ENCODE measurements around the gene GMNN. TPM values are rescaled to one million over a fixed set of nuclear protein-coding genes. Genes with fewer than 3 reads are reported as not detected.
"Not testable (repeated sequence)": the region's sequence is repeated elsewhere in the genome, so short reads cannot be mapped to it uniquely, and the experiment has no call there.

Gene GMNN
- polyA plus RNA-seq, 4 donors = 20.8 to 48.3 (median 33.8) TPM

- not testable (repeated sequence) for H3K36me3 ChIP-seq (ENCODE audit: control insufficient read depth in 3 of 3, insufficient read depth in 2 of 3, low read depth in 1 of 3, low read length in 3 of 3); H3K9me3 ChIP-seq (ENCODE audit: control insufficient read depth in 2 of 2, insufficient read depth in 1 of 2, low read depth in 1 of 2, low read length in 1 of 2); H3K27ac ChIP-seq (ENCODE audit: low read depth in 1 of 3, low read length in 2 of 3); FAIRE-seq; H3K27me3 ChIP-seq (ENCODE audit: control insufficient read depth in 3 of 3, insufficient read depth in 3 of 3, low read length in 3 of 3); H3K4me3 ChIP-seq (ENCODE audit: low read depth in 1 of 3, low read length in 3 of 3); DNase-seq
- H3K4me1 ChIP-seq (ENCODE audit: control insufficient read depth in 3 of 3, insufficient read depth in 2 of 3, low read depth in 1 of 3, low read length in 2 of 3) = peaks cover 0 to 13% (median 0%) of the 10 kb centered on the region in 3 donors
- 79 to 83% (median 80%) methylated on average over 20 of the region's 20 CpGs for WGBS, 3 donors
Measured at GRCh38 chr6:24764833-24765828, 9.6 kb upstream of the GMNN start.

- H3K36me3 ChIP-seq (ENCODE audit: control insufficient read depth in 3 of 3, insufficient read depth in 2 of 3, low read depth in 1 of 3, low read length in 3 of 3); DNase-seq; H3K27ac ChIP-seq (ENCODE audit: low read depth in 1 of 3, low read length in 2 of 3); H3K27me3 ChIP-seq (ENCODE audit: control insufficient read depth in 3 of 3, insufficient read depth in 3 of 3, low read length in 3 of 3); H3K9me3 ChIP-seq (ENCODE audit: control insufficient read depth in 2 of 2, insufficient read depth in 1 of 2, low read depth in 1 of 2, low read length in 1 of 2); H3K4me3 ChIP-seq (ENCODE audit: low read depth in 1 of 3, low read length in 3 of 3); FAIRE-seq: not testable (repeated sequence)
- H3K4me1 ChIP-seq (ENCODE audit: control insufficient read depth in 3 of 3, insufficient read depth in 2 of 3, low read depth in 1 of 3, low read length in 2 of 3) = peaks cover 0 to 13% (median 0%) of the 10 kb centered on the region in 3 donors
- WGBS, 3 donors = 91 to 100% (median 93%) methylated on average over 5 to 25 of the region's 26 CpGs
Measured at GRCh38 chr6:24765968-24766367, 8.8 kb upstream of the GMNN start.

DNA sequence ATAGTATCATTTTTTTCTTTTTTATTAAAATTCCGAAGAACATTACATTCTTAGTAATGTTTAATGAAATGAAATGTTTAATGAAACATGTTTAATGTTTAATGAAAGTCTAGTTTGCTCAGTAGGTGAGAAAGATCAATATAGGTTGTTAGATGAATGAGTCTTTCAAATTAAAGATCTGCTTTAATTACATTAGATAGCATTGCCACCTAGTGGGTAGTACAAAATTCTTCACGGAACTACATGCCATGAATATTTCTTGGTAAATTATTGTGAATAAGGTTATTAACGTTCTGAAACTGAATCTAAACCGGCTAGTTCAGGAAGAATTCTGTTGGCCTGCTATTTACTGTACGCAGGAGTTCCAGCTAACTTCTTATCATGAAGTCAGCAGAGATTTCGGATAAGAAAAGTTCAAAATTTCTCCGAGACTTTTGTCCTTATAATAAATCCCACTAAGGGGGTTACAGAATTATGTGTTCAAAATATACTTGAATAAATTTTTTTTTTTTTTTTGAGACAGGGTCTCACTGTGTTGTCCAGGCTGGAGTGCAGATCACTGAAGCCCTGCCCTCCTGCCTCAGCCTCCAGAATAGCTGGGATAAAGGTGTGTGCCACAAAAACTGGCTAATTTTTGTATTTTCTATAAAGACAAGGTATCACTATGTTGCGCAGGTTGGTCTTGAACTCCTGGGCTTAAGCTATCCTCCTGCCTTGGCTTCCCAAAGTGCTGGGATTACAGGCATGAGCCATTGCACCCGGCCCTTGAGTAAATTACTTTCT, 7.9 kb upstream of the GMNN start:
- Histone ChIP-seq H3K4me1 (ENCODE audit: control insufficient read depth in 3 of 3, insufficient read depth in 2 of 3, low read depth in 1 of 3, low read length in 2 of 3) (peaks cover 0 to 13% (median 0%) of the 10 kb centered on the region in 3 donors), H3K36me3 (ENCODE audit: control insufficient read depth in 3 of 3, insufficient read depth in 2 of 3, low read depth in 1 of 3, low read length in 3 of 3) (no peaks in the 10 kb centered on the region), H3K27ac (ENCODE audit: low read depth in 1 of 3, low read length in 2 of 3) (no peak overlapping the region), H3K27me3 (ENCODE audit: control insufficient read depth in 3 of 3, insufficient read depth in 3 of 3, low read length in 3 of 3) (no peaks in the 10 kb centered on the region), H3K4me3 (ENCODE audit: low read depth in 1 of 3, low read length in 3 of 3) (no peak overlapping the region), H3K9me3 (ENCODE audit: control insufficient read depth in 2 of 2, insufficient read depth in 1 of 2, low read depth in 1 of 2, low read length in 1 of 2) (peaks cover 0 to 7% of the 10 kb centered on the region in 2 donors)
- 28 to 43% (median 31%) methylated on average over 9 of the region's 9 CpGs for WGBS, 3 donors
- FAIRE-seq (peak; percentile 72), DNase-seq (peak; percentile 53 to 62)

DNA sequence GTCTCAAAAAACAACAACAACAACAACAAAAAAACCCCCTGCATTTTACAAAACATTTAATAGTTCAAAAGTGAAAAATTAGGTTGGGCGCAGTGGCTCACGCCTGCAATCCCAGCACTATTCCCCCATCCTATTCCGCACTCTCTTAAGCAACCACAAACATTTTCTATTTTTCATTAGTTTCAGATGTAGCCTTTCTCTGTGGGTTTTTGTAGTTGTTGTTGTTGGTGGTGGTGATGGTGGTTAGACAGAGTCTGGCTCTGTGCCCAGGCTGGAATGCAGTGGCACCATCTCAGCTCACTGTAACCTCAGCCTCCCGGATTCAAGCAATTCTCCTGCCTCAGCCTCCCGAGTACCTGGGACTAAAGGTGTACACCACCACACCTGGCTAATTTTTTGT, 6.4 kb upstream of the GMNN start:
- FAIRE-seq = no peak
- peaks cover 0 to 7% of the 10 kb centered on the region in 2 donors for H3K9me3 ChIP-seq (ENCODE audit: control insufficient read depth in 2 of 2, insufficient read depth in 1 of 2, low read depth in 1 of 2, low read length in 1 of 2)
- peaks cover 0 to 9% (median 0%) of the 10 kb centered on the region in 3 donors for H3K4me1 ChIP-seq (ENCODE audit: control insufficient read depth in 3 of 3, insufficient read depth in 2 of 3, low read depth in 1 of 3, low read length in 2 of 3)
- H3K27me3 ChIP-seq (ENCODE audit: control insufficient read depth in 3 of 3, insufficient read depth in 3 of 3, low read length in 3 of 3) = no peaks in the 10 kb centered on the region
- DNase-seq = no peak
- no peak overlapping the region for H3K4me3 ChIP-seq (ENCODE audit: low read depth in 1 of 3, low read length in 3 of 3)
- no peak overlapping the region for H3K27ac ChIP-seq (ENCODE audit: low read depth in 1 of 3, low read length in 2 of 3)
- WGBS, 3 donors = 94 to 98% (median 97%) methylated on average over 5 of the region's 5 CpGs
- H3K36me3 ChIP-seq (ENCODE audit: control insufficient read depth in 3 of 3, insufficient read depth in 2 of 3, low read depth in 1 of 3, low read length in 3 of 3) = no peaks in the 10 kb centered on the region

GRCh38 chr6:24775520-24776058, 852 bp downstream of the GMNN start:
- peak overlapping the region; percentile 45 to 100 (median 72) for H3K4me3 ChIP-seq (ENCODE audit: low read depth in 1 of 3, low read length in 3 of 3)
- no peaks in the 10 kb centered on the region for H3K9me3 ChIP-seq (ENCODE audit: control insufficient read depth in 2 of 2, insufficient read depth in 1 of 2, low read depth in 1 of 2, low read length in 1 of 2)
- DNase-seq (no peak), FAIRE-seq (no peak)
- peak overlapping the region in 2 of 3 donors; percentile 96 to 100 for H3K27ac ChIP-seq (ENCODE audit: low read depth in 1 of 3, low read length in 2 of 3)
- 0 to 5% (median 1%) methylated on average over 20 of the region's 20 CpGs for WGBS, 3 donors
- peaks cover 0 to 4% (median 3%) of the 10 kb centered on the region in 3 donors for H3K4me1 ChIP-seq (ENCODE audit: control insufficient read depth in 3 of 3, insufficient read depth in 2 of 3, low read depth in 1 of 3, low read length in 2 of 3)
- peaks cover 0 to 3% (median 0%) of the 10 kb centered on the region in 3 donors for H3K36me3 ChIP-seq (ENCODE audit: control insufficient read depth in 3 of 3, insufficient read depth in 2 of 3, low read depth in 1 of 3, low read length in 3 of 3)
- H3K27me3 ChIP-seq (ENCODE audit: control insufficient read depth in 3 of 3, insufficient read depth in 3 of 3, low read length in 3 of 3) = no peaks in the 10 kb centered on the region

- no peaks in the 10 kb centered on the region for H3K27me3 ChIP-seq (ENCODE audit: control insufficient read depth in 3 of 3, insufficient read depth in 3 of 3, low read length in 3 of 3)
- H3K9me3 ChIP-seq (ENCODE audit: control insufficient read depth in 2 of 2, insufficient read depth in 1 of 2, low read depth in 1 of 2, low read length in 1 of 2) = no peaks in the 10 kb centered on the region
- H3K36me3 ChIP-seq (ENCODE audit: control insufficient read depth in 3 of 3, insufficient read depth in 2 of 3, low read depth in 1 of 3, low read length in 3 of 3) = peaks cover 0 to 11% (median 0%) of the 10 kb centered on the region in 3 donors
- WGBS, 3 donors = 29 to 62% (median 30%) methylated on average over 1 of the region's 1 CpG
- no peak overlapping the region for H3K4me3 ChIP-seq (ENCODE audit: low read depth in 1 of 3, low read length in 3 of 3)
- DNase-seq (no peak), FAIRE-seq (no peak)
- H3K27ac ChIP-seq (ENCODE audit: low read depth in 1 of 3, low read length in 2 of 3) = peak overlapping the region in 1 of 3 donors; percentile 100
- peaks cover 0 to 6% (median 3%) of the 10 kb centered on the region in 3 donors for H3K4me1 ChIP-seq (ENCODE audit: control insufficient read depth in 3 of 3, insufficient read depth in 2 of 3, low read depth in 1 of 3, low read length in 2 of 3)
Measured at GRCh38 chr6:24777227-24777626, 2.5 kb downstream of the GMNN start.

GRCh38 chr6:24778121-24778520, 3.4 kb downstream of the GMNN start:
- FAIRE-seq (no peak), DNase-seq (no peak)
- Histone ChIP-seq H3K9me3 (ENCODE audit: control insufficient read depth in 2 of 2, insufficient read depth in 1 of 2, low read depth in 1 of 2, low read length in 1 of 2) (no peaks in the 10 kb centered on the region), H3K36me3 (ENCODE audit: control insufficient read depth in 3 of 3, insufficient read depth in 2 of 3, low read depth in 1 of 3, low read length in 3 of 3) (peaks cover 0 to 11% (median 0%) of the 10 kb centered on the region in 3 donors), H3K4me1 (ENCODE audit: control insufficient read depth in 3 of 3, insufficient read depth in 2 of 3, low read depth in 1 of 3, low read length in 2 of 3) (peaks cover 0 to 6% (median 3%) of the 10 kb centered on the region in 3 donors), H3K4me3 (ENCODE audit: low read depth in 1 of 3, low read length in 3 of 3) (no peak overlapping the region), H3K27ac (ENCODE audit: low read depth in 1 of 3, low read length in 2 of 3) (no peak overlapping the region), H3K27me3 (ENCODE audit: control insufficient read depth in 3 of 3, insufficient read depth in 3 of 3, low read length in 3 of 3) (no peaks in the 10 kb centered on the region)
- 21 to 84% (median 63%) methylated on average over 1 of the region's 1 CpG for WGBS, 3 donors

GRCh38 chr6:24778878-24779277, 4.1 kb downstream of the GMNN start:
- Histone ChIP-seq H3K4me1 (ENCODE audit: control insufficient read depth in 3 of 3, insufficient read depth in 2 of 3, low read depth in 1 of 3, low read length in 2 of 3) (peaks cover 0 to 6% (median 3%) of the 10 kb centered on the region in 3 donors), H3K27ac (ENCODE audit: low read depth in 1 of 3, low read length in 2 of 3) (no peak overlapping the region), H3K9me3 (ENCODE audit: control insufficient read depth in 2 of 2, insufficient read depth in 1 of 2, low read depth in 1 of 2, low read length in 1 of 2) (no peaks in the 10 kb centered on the region), H3K36me3 (ENCODE audit: control insufficient read depth in 3 of 3, insufficient read depth in 2 of 3, low read depth in 1 of 3, low read length in 3 of 3) (peaks cover 0 to 11% (median 0%) of the 10 kb centered on the region in 3 donors), H3K4me3 (ENCODE audit: low read depth in 1 of 3, low read length in 3 of 3) (no peak overlapping the region), H3K27me3 (ENCODE audit: control insufficient read depth in 3 of 3, insufficient read depth in 3 of 3, low read length in 3 of 3) (no peaks in the 10 kb centered on the region)
- no peak for DNase-seq
- FAIRE-seq = no peak
